Activated naive CD8-positive, alpha-beta T cell (primary cell): ENCODE data around the gene BICDL1.
A peak's percentile ranks its signal among the peaks of the same experiment; 100 is the strongest.

Experiments used
- H3K27ac Mint-ChIP-seq: one replicate; pipeline ENCODE4 v1.8.0; 2021; ENCODE audit warnings: mixed read lengths
- H3K27me3 Mint-ChIP-seq: one replicate; pipeline ENCODE4 v1.8.0; 2021; ENCODE audit warnings: mixed read lengths
- H3K36me3 Mint-ChIP-seq: one replicate; pipeline ENCODE4 v1.8.0; 2021; ENCODE audit warnings: mixed read lengths
- H3K4me1 Mint-ChIP-seq: one replicate; pipeline ENCODE4 v1.8.0; 2021; ENCODE audit warnings: low read depth, mixed read lengths
- H3K4me3 Mint-ChIP-seq: one replicate; pipeline ENCODE4 v1.8.0; 2021; ENCODE audit warnings: mild to moderate bottlenecking, mixed read lengths
- H3K9me3 Mint-ChIP-seq: one replicate; pipeline ENCODE4 v1.8.0; 2021; ENCODE audit warnings: low read depth, mixed read lengths

BICDL1 gene

DNA sequence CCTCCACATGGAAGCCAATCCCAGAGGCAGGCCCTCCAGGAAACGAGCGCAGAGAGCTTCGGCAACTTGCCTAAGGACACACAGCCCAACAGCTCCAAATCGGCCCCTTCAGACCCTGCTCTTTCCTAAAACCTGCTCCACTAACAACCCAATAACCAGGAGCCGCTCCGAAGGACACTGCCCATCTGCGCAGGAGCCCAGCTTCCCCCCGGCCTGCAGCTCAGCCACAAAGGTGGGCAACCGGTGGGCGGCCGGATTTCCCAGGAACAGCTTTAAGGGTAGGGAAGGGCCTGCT lies 114.0 kb downstream of the BICDL1 start:
- Mint-ChIP-seq H3K4me3 (no peak overlapping the region), H3K4me1 (peaks cover 20% of the 10 kb centered on the region), H3K9me3 (no peaks in the 10 kb centered on the region), H3K36me3 (peaks cover 6% of the 10 kb centered on the region), H3K27me3 (no peaks in the 10 kb centered on the region), H3K27ac (no peak overlapping the region)

DNA sequence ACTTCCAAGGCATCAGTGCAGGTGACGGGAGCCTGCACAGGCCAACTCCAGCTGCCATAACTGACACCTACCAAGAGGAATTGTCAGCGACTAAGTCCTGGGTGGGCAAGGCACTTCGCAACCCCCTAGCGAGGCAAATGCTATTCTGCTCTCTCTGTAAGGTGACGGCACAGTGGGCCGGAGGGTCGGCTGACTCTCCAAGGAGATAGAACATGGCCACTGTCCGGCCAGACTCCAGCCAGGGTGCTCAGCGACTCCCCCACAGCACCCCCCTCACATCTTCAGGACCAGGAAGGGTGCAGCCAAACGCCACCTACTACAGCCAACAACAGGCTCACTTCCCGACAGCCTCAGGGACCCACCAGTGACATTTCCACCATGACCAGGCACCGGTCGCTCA lies 114.3 kb downstream of the BICDL1 start:
- Mint-ChIP-seq H3K9me3 (no peaks in the 10 kb centered on the region), H3K27ac (no peak overlapping the region), H3K4me1 (peaks cover 23% of the 10 kb centered on the region), H3K27me3 (no peaks in the 10 kb centered on the region), H3K4me3 (no peak overlapping the region), H3K36me3 (peaks cover 6% of the 10 kb centered on the region)

DNA sequence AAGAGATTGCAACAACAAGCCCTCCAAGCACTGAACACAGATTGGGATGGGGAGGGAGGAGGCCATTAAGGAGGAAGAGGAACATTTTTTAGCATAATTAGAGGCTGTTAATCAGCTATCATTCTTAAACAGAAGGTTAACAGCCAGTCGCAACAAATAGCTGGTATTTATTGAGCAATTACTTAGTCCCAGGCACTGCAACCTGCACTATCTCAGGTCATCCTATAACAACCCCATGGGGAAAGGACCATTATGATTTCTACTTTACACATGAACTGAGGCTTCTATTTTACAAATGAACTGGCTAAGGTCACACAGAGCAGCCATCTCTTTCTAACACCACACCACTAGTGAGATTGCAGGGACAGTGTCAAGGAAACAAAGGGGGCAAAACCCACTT lies 117.1 kb downstream of the BICDL1 start:
- H3K36me3 Mint-ChIP-seq, result peaks cover 6% of the 10 kb centered on the region
- H3K27me3 Mint-ChIP-seq, result no peaks in the 10 kb centered on the region
- H3K9me3 Mint-ChIP-seq, result no peaks in the 10 kb centered on the region
- H3K4me3 Mint-ChIP-seq, result no peak overlapping the region
- peaks cover 40% of the 10 kb centered on the region for H3K4me1 Mint-ChIP-seq
- H3K27ac Mint-ChIP-seq, result no peak overlapping the region

DNA sequence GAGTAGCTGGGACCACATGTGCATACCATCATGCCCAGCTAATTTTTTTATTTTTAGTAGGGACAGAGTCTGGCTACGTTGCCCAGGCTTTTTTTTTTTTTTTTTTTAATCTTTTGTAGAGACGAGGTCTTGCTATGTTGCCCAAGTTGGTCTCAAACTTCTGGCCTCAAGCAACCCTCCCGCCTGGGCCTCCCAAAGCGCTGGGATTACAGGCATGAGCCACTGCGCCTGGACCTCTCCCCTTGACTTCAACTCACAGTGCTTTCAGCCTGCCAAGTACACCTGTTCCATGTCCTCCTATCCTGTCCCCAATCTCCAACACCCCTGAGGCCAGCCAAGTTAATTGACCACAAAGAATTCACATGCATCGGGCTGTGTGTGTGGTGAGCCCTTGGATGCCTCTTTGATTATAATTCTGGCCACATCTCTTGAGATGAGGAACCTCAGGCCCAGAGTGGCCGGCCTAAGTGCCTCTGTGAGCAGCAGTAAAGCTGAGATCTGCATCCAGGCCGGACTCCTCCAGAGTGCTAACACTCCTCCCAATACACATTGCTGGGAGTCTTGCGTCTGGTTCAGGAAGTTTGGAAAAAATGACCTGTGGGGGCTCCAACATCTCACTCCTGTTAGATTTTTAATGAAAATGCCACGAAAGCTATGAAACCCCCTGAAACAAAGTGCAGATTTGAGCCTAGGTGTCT lies 120.7 kb downstream of the BICDL1 start:
- H3K9me3 Mint-ChIP-seq, result no peaks in the 10 kb centered on the region
- peak overlapping the region; percentile 75 for H3K4me3 Mint-ChIP-seq
- H3K36me3 Mint-ChIP-seq, result peaks cover 10% of the 10 kb centered on the region
- no peak overlapping the region for H3K27ac Mint-ChIP-seq
- no peaks in the 10 kb centered on the region for H3K27me3 Mint-ChIP-seq
- peaks cover 54% of the 10 kb centered on the region for H3K4me1 Mint-ChIP-seq

- H3K36me3 Mint-ChIP-seq, result peaks cover 14% of the 10 kb centered on the region
- H3K4me1 Mint-ChIP-seq, result peaks cover 63% of the 10 kb centered on the region
- H3K9me3 Mint-ChIP-seq, result no peaks in the 10 kb centered on the region
- peak overlapping the region; percentile 75 for H3K4me3 Mint-ChIP-seq
- no peaks in the 10 kb centered on the region for H3K27me3 Mint-ChIP-seq
- H3K27ac Mint-ChIP-seq, result peak overlapping the region; percentile 77
Observed at GRCh38 chr12:120110550-120111501, 121.8 kb downstream of the BICDL1 start.

DNA sequence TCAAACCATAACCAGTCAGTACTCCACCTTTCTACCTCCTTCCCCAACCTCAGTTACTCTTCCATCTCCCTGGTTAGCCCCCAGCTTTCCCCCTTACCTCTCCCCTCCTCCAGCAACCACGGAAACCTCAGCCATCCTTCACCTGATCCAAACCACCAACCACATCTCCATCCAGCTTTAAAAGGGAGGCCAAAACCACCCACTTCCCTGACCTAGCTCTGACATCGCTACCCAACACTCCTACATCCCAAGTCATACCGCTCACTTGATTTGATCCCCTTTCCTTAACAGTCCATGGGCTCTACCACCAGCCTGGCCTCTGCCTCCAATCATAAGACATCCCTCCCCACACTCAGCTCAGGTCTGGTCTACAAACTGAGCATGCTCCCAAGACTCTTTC lies 126.0 kb downstream of the BICDL1 start:
- peak overlapping the region; percentile 87 for H3K27ac Mint-ChIP-seq
- peaks cover 12% of the 10 kb centered on the region for H3K36me3 Mint-ChIP-seq
- H3K9me3 Mint-ChIP-seq, result no peaks in the 10 kb centered on the region
- H3K4me1 Mint-ChIP-seq, result peaks cover 71% of the 10 kb centered on the region
- peak overlapping the region; percentile 92 for H3K4me3 Mint-ChIP-seq
- no peaks in the 10 kb centered on the region for H3K27me3 Mint-ChIP-seq

- H3K36me3 Mint-ChIP-seq, result peaks cover 12% of the 10 kb centered on the region
- H3K27me3 Mint-ChIP-seq, result no peaks in the 10 kb centered on the region
- H3K27ac Mint-ChIP-seq, result peak overlapping the region; percentile 87
- H3K9me3 Mint-ChIP-seq, result no peaks in the 10 kb centered on the region
- peaks cover 71% of the 10 kb centered on the region for H3K4me1 Mint-ChIP-seq
- H3K4me3 Mint-ChIP-seq, result peak overlapping the region; percentile 92
Observed at GRCh38 chr12:120115692-120116440, 126.8 kb downstream of the BICDL1 start.

GRCh38 chr12:120116441-120116791 lies 127.4 kb downstream of the BICDL1 start, which contains the start of gene RAB35:
RAB35 (minus strand) TSS chr12:120116753; CDS start chr12:120116650, 103 bp downstream.
- Mint-ChIP-seq H3K9me3 (no peaks in the 10 kb centered on the region), H3K27ac (peak within 1 kb of the TSS; percentile 87), H3K27me3 (no peaks in the 10 kb centered on the region), H3K4me3 (peak within 1 kb of the TSS; percentile 92), H3K36me3 (peaks cover 12% of the 10 kb centered on the region), H3K4me1 (peaks cover 72% of the 10 kb centered on the region)

DNA sequence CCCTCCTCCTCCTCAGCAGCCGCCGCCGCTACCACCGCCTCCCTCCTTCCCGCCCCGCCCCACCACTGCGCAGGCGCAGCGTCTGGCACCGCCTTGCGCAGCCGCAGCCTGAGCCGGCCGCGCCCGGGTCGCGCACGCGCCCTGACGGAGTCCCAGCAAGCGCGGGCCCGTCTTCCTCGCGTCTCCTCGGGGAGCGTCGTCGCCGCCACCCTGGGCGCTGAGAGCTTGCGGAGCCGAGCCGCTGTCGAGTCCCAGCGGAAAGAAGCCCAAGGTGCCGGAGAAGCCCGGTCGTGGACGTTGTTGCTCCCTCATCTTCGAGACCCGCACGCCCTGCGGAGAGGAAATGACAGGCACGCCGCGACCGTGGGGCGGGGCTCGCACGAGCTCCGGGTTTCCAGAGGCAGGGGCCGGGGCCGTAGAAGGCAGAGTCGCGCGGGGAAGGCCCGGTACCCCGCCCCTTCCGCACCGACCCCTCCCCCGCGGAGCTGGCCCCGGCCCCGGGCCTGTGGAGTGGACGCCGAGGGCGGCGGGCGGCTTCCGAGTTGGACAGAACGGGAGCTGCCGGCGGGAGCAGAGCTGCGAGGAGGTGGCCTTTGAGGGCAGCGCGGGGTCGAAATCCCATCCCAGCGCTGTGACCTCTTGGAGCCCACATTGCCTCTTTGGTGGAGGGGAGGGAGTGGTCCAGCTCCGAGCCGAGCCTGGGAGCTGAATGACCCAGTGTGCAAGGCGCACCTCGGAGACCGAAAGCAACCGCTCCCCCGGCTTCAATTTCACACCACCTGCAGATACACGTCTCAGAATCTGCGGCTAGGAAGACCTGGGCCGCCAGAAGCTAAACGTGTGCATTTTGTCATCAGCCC lies 128.0 kb downstream of the BICDL1 start:
- Mint-ChIP-seq H3K4me3 (peak overlapping the region; percentile 91), H3K4me1 (peaks cover 75% of the 10 kb centered on the region), H3K36me3 (peaks cover 12% of the 10 kb centered on the region), H3K9me3 (no peaks in the 10 kb centered on the region), H3K27me3 (no peaks in the 10 kb centered on the region), H3K27ac (peak overlapping the region; percentile 79)

DNA sequence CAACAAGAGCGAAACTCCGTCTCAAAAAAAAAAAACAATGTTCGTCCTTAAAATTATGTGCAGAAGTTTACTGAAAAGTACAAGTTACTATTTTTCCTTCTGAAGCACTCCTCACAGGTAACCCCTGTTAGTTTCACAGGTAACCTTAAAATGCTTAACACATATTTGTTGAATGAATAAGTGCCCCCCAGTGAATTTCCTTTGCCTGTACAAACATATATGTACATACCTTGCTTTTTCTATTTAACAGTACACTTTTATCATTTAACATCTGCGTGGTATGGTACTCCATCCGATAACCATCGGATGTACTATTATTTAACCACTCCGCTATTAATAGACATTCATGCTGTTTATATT lies 128.9 kb downstream of the BICDL1 start:
- H3K27ac Mint-ChIP-seq, result peak overlapping the region; percentile 79
- peak overlapping the region; percentile 91 for H3K4me3 Mint-ChIP-seq
- peaks cover 11% of the 10 kb centered on the region for H3K36me3 Mint-ChIP-seq
- H3K4me1 Mint-ChIP-seq, result peaks cover 71% of the 10 kb centered on the region
- H3K9me3 Mint-ChIP-seq, result no peaks in the 10 kb centered on the region
- H3K27me3 Mint-ChIP-seq, result no peaks in the 10 kb centered on the region

- no peaks in the 10 kb centered on the region for H3K27me3 Mint-ChIP-seq
- peaks cover 8% of the 10 kb centered on the region for H3K36me3 Mint-ChIP-seq
- H3K9me3 Mint-ChIP-seq, result no peaks in the 10 kb centered on the region
- peak overlapping the region; percentile 37 for H3K27ac Mint-ChIP-seq
- H3K4me3 Mint-ChIP-seq, result peak overlapping the region; percentile 91
- peaks cover 72% of the 10 kb centered on the region for H3K4me1 Mint-ChIP-seq
Observed at GRCh38 chr12:120118321-120119061, 129.5 kb downstream of the BICDL1 start.

DNA sequence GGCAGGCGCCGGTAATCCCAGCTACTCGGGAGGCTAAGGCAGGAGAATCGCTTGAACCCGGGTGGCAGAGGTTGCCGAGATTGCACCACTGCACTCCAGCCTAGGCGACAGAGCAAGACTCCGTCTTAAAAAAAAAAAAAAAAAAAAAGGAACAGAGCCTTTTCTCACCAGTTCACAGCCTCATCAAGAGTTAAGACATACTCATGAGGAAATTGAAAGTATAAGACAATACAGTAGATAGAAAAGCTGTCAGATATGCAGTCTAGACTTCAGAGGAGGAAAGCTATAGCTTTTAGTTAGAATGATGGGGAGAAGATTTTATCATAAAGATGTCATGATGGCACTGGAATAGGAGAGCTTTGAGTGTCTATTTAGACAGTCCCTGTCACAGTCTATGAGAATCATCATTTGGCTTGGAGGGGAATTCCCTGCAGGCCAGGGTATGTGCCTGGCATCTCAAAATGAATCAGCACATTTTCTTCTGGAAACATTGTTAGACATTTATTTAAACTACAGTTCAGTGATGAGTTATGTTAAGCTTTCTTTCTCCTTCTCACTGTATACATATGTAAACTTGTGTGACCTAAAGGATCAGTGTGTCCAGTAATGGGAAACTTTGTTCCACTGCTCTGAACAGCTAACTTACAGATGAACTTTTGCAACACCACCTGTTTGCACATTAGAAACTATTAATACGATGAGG lies 130.4 kb downstream of the BICDL1 start:
- peak overlapping the region; percentile 94 for H3K27ac Mint-ChIP-seq
- H3K27me3 Mint-ChIP-seq, result no peaks in the 10 kb centered on the region
- peaks cover 77% of the 10 kb centered on the region for H3K4me1 Mint-ChIP-seq
- H3K36me3 Mint-ChIP-seq, result peaks cover 8% of the 10 kb centered on the region
- H3K9me3 Mint-ChIP-seq, result no peaks in the 10 kb centered on the region
- H3K4me3 Mint-ChIP-seq, result peak overlapping the region; percentile 75

- Mint-ChIP-seq H3K9me3 (no peaks in the 10 kb centered on the region), H3K4me1 (peaks cover 71% of the 10 kb centered on the region)
Observed at GRCh38 chr12:120121343-120121742, 132.3 kb downstream of the BICDL1 start.

More at GRCh38 chr12:120121343-120121742, 132.3 kb downstream of the BICDL1 start:
- peak overlapping the region; percentile 86 for H3K27ac Mint-ChIP-seq
- no peaks in the 10 kb centered on the region for H3K27me3 Mint-ChIP-seq
- H3K36me3 Mint-ChIP-seq, result peaks cover 4% of the 10 kb centered on the region
- peak overlapping the region; percentile 59 for H3K4me3 Mint-ChIP-seq
